ENCODE measurements around the gene CPNE2. TPM values are rescaled to one million over a fixed set of nuclear protein-coding genes. Genes with fewer than 3 reads are reported as not detected.
A peak's percentile ranks its signal among the peaks of the same experiment; 100 is the strongest.

Gene CPNE2
- total RNA-seq, 2 donors from 2014 or later = 26.7 to 28.4 TPM

- intact Hi-C loops (cut with DNase I) = no loop called here
Observed at GRCh38 chr16:57133886-57134285, 41.5 kb downstream of the CPNE2 start.

GRCh38 chr16:57134982-57135381 is 42.6 kb downstream of the CPNE2 start:
- intact Hi-C loops (cut with DNase I) = no loop called here
- DNase-seq (ENCODE audit: low spot score) = no peak

More at GRCh38 chr16:57133886-57134285, 41.5 kb downstream of the CPNE2 start:
- DNase-seq (ENCODE audit: low spot score) = no peak

- intact Hi-C loops (cut with DNase I) = no loop called here
- peak; percentile 61 for DNase-seq (ENCODE audit: low spot score)
Observed at GRCh38 chr16:57137043-57137442, 44.7 kb downstream of the CPNE2 start.

GRCh38 chr16:57137566-57138273 is 45.3 kb downstream of the CPNE2 start:
- intact Hi-C loops (cut with DNase I) = no loop called here
- DNase-seq (ENCODE audit: low spot score) = peak; percentile 63

- DNase-seq (ENCODE audit: low spot score) = peak; percentile 58
- intact Hi-C loops (cut with DNase I) = no loop called here
Observed at GRCh38 chr16:57138281-57138935, 46.0 kb downstream of the CPNE2 start.

- DNase-seq (ENCODE audit: low spot score) = peak; percentile 72
- intact Hi-C loops (cut with DNase I) = no loop called here
Observed at GRCh38 chr16:57140931-57141668, 48.7 kb downstream of the CPNE2 start.

GRCh38 chr16:57141822-57142631 is 49.6 kb downstream of the CPNE2 start:
- DNase-seq (ENCODE audit: low spot score) = peak; percentile 65
- intact Hi-C loops (cut with DNase I) = no loop called here

- intact Hi-C loops (cut with DNase I) = no loop called here
- DNase-seq (ENCODE audit: low spot score) = peak; percentile 79
Observed at GRCh38 chr16:57143149-57143921, 51.0 kb downstream of the CPNE2 start.

- peak; percentile 16 for DNase-seq (ENCODE audit: low spot score)
- intact Hi-C loops (cut with DNase I) = no loop called here
Observed at GRCh38 chr16:57144027-57144426, 51.6 kb downstream of the CPNE2 start.

- intact Hi-C loops (cut with DNase I) = no loop called here
- DNase-seq (ENCODE audit: low spot score) = peak; percentile 63
Observed at GRCh38 chr16:57145046-57146021, 53.0 kb downstream of the CPNE2 start.

GRCh38 chr16:57146040-57146647 is 53.8 kb downstream of the CPNE2 start:
- intact Hi-C loops (cut with DNase I) = no loop called here
- DNase-seq (ENCODE audit: low spot score) = peak; percentile 73

GRCh38 chr16:57146735-57147134 is 54.4 kb downstream of the CPNE2 start:
- DNase-seq (ENCODE audit: low spot score) = peak; percentile 30
- intact Hi-C loops (cut with DNase I) = no loop called here

GRCh38 chr16:57147381-57148221 is 55.2 kb downstream of the CPNE2 start:
- DNase-seq (ENCODE audit: low spot score) = peak; percentile 68
- intact Hi-C loops (cut with DNase I) = no loop called here

GRCh38 chr16:57148481-57148880 is 56.1 kb downstream of the CPNE2 start:
- intact Hi-C loops (cut with DNase I) = no loop called here

GRCh38 chr16:57149391-57149790 is 57.0 kb downstream of the CPNE2 start:
- intact Hi-C loops (cut with DNase I) = no loop called here
- DNase-seq (ENCODE audit: low spot score) = peak; percentile 70

More at GRCh38 chr16:57148481-57148880, 56.1 kb downstream of the CPNE2 start:
- DNase-seq (ENCODE audit: low spot score) = peak; percentile 48

- intact Hi-C loops (cut with DNase I) = loop anchor here in 1 of 2 donors (10.0 kb wide), 1 partner anchor 56 kb away; the partner anchor contains the start of gene CPNE2
- DNase-seq (ENCODE audit: low spot score) = peak; percentile 46
Observed at GRCh38 chr16:57150682-57151330, 58.4 kb downstream of the CPNE2 start.

Measured in posterior vena cava (tissue), 2 donors.